Fibroblast of villous mesenchyme (primary cell): ENCODE results near the gene PRPF6. TPM values are rescaled to one million over a fixed set of nuclear protein-coding genes. Genes with fewer than 3 reads are reported as not detected.

Experiments used
- DNase-seq: peaks from one replicate; pipeline ENCODE4 v3.0.0-alpha.2; 2010; ENCODE audit warnings: low read depth
- H3K4me3 ChIP-seq: 2 replicates; pipeline ENCODE4 v1.5.1; 2011; ENCODE audit warnings: low read depth, mild to moderate bottlenecking, low read length
- total RNA-seq: library from RNA; depleted of rRNA; stranded (reverse); fragments of >200 nt; gene quantifications from 2 replicates; pipeline ENCODE4 v1.2.3, GENCODE V29; 2012
- TF ChIP-seq, protein P1 (sequence below): IDR thresholded peaks from 2 replicates; pipeline ENCODE4 v1.5.1; 2012; ENCODE audit warnings: low read depth, mild to moderate bottlenecking, low read length; ENCODE audit not compliant: insufficient read depth

PRPF6 gene
- total RNA-seq, 1 donor = 52.7 TPM

- TF ChIP-seq, protein P1, sequence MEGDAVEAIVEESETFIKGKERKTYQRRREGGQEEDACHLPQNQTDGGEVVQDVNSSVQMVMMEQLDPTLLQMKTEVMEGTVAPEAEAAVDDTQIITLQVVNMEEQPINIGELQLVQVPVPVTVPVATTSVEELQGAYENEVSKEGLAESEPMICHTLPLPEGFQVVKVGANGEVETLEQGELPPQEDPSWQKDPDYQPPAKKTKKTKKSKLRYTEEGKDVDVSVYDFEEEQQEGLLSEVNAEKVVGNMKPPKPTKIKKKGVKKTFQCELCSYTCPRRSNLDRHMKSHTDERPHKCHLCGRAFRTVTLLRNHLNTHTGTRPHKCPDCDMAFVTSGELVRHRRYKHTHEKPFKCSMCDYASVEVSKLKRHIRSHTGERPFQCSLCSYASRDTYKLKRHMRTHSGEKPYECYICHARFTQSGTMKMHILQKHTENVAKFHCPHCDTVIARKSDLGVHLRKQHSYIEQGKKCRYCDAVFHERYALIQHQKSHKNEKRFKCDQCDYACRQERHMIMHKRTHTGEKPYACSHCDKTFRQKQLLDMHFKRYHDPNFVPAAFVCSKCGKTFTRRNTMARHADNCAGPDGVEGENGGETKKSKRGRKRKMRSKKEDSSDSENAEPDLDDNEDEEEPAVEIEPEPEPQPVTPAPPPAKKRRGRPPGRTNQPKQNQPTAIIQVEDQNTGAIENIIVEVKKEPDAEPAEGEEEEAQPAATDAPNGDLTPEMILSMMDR = no peak
- no peak overlapping the region for H3K4me3 ChIP-seq
- no peak for DNase-seq
Measured at GRCh38 chr20:63937596-63937995, 43.3 kb upstream of the PRPF6 start.

- TF ChIP-seq, protein P1 = no peak
- H3K4me3 ChIP-seq = no peak overlapping the region
- no peak for DNase-seq
Measured at GRCh38 chr20:63939061-63939935, 41.6 kb upstream of the PRPF6 start.

DNA sequence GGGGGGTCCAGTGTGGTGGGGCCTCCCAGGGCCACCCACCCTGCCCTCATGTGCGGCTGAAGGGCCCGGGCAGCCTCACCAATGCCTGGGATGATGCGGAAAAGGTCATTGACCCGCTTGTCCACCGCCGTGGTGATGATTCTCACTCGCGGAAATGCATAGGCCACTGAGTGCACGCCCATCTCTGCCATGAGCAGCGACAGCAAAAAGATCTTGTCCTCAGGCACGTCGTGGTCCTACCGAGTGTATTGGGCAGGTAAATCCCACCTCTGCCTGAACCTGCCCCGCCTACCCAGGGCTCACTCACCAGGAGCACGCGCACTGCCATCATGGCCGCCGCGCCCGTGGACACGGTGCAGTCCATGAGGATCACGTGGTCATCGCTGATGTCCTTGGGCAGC is 40.9 kb upstream of the PRPF6 start:
- no peak for DNase-seq
- H3K4me3 ChIP-seq = no peak overlapping the region
- TF ChIP-seq, protein P1 = no peak

GRCh38 chr20:63940472-63941266 is 40.3 kb upstream of the PRPF6 start:
- DNase-seq = no peak
- H3K4me3 ChIP-seq = no peak overlapping the region
- TF ChIP-seq, protein P1 = no peak

DNA sequence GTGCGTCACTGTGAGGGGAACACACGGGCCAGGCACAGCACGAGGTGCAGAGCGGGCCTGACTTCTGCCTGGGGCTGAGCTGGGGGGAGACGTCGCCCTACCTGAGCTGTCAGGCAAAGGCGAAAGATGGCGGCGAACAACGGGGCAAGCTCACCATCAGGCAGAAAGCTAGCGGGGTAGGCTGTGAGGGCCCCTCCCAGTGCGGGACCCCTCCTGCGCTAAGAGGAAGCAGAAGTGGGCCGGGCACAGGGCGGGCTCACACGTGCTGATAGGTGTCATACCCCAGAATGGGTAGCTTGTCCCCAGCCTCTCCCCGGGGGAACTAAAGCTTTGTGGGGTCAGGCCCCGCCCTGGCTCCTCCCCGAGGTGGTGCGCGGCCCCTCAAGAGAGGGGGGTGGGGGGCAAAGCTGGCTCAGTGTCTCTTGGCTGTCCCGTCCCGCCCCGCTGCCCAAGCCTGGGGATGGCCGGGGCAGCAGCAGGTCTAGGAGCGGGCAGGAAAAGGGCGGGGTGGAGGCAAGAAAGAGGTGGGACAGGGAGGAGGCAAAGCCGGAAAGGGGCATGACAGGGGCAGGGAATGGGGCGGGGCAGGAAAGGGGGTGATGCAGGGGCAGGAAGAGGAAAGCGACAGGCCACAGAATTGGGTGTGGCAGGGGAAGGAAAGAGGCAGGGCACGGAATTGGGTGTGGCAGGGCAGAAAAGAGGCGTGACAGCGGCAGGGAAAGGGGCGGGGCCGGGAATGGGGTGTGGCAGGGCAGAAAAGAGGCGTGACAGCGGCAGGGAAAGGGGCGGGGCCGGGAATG is 39.5 kb upstream of the PRPF6 start:
- H3K4me3 ChIP-seq = no peak overlapping the region
- TF ChIP-seq, protein P1 = no peak
- DNase-seq = no peak

GRCh38 chr20:63942250-63942951 is 38.5 kb upstream of the PRPF6 start:
- peak; percentile 45 for DNase-seq
- TF ChIP-seq, protein P1 = no peak
- no peak overlapping the region for H3K4me3 ChIP-seq
